WTC11 (cell line): ENCODE results near the gene NRG2. TPM values are rescaled to one million over a fixed set of nuclear protein-coding genes. Genes with fewer than 3 reads are reported as not detected.

Experiments
- ATAC-seq: fragments of 200-7000 bp; cut with Tn5 transposase; 2 replicates; pipeline ENCODE4 v1.10.0; 2021; ENCODE audit warnings: mild to moderate bottlenecking, moderate library complexity
- CTCF ChIA-PET: fragments of 300-600 bp; sonication (Branson Sonifier 250); formaldehyde crosslinking; loops from one replicate; lab custom pipeline; 2021; ENCODE audit warnings: antibody characterized with exemption; lab: Charles Lee
- POLR2A ChIA-PET: fragments of 350-600 bp; sonication (Branson Sonifier 250); formaldehyde crosslinking; loops from one replicate; lab custom pipeline; 2021; ENCODE audit warnings: antibody characterized with exemption; lab: Charles Lee
- DNase-seq: peaks from one replicate; pipeline ENCODE4 v3.0.0; 2021; ENCODE audit warnings: low spot score
- H3K27ac Mint-ChIP-seq: 2 replicates; pipeline ENCODE4 v1.8.0; 2021; ENCODE audit warnings: mixed read lengths
- H3K27me3 Mint-ChIP-seq: 2 replicates; pipeline ENCODE4 v1.8.0; 2021; ENCODE audit warnings: low read depth, mild to moderate bottlenecking, moderate library complexity, mixed read lengths
- H3K36me3 Mint-ChIP-seq: 2 replicates; pipeline ENCODE4 v1.8.0; 2021; ENCODE audit warnings: mixed read lengths
- H3K4me1 Mint-ChIP-seq: 2 replicates; pipeline ENCODE4 v1.8.0; 2022; ENCODE audit warnings: mixed read lengths
- H3K4me3 Mint-ChIP-seq: 2 replicates; pipeline ENCODE4 v1.8.0; 2021; ENCODE audit warnings: mild to moderate bottlenecking, moderate library complexity, mixed read lengths
- H3K9me3 Mint-ChIP-seq: 2 replicates; pipeline ENCODE4 v1.8.0; 2021; ENCODE audit warnings: mixed read lengths
- ESRRA ChIP-seq: sonication (generic); formaldehyde crosslinking; IDR thresholded peaks from 2 replicates; pipeline ENCODE4 v1.8.1; 2022; ENCODE audit warnings: mild to moderate bottlenecking, missing genetic modification reagents, borderline replicate concordance
- ETV6 ChIP-seq: sonication (generic); formaldehyde crosslinking; IDR thresholded peaks from 2 replicates; pipeline ENCODE4 v1.8.1; 2022; ENCODE audit warnings: mild to moderate bottlenecking, missing genetic modification reagents
- FOXK1 ChIP-seq: sonication (generic); formaldehyde crosslinking; IDR thresholded peaks from 2 replicates; pipeline ENCODE4 v1.8.0; 2022; ENCODE audit warnings: mild to moderate bottlenecking, moderate library complexity, missing genetic modification reagents
- GRHL2 ChIP-seq: fragments of 250-450 bp; sonication (Bioruptor Pico); IDR thresholded peaks from 2 replicates; pipeline ENCODE4 v1.8.0; 2022; ENCODE audit warnings: mild to moderate bottlenecking, moderate library complexity; ENCODE audit not compliant: insufficient replicate concordance, severe bottlenecking
- JUN ChIP-seq: sonication (generic); formaldehyde crosslinking; IDR thresholded peaks from 2 replicates; pipeline ENCODE4 v1.8.0; 2023; ENCODE audit warnings: mild to moderate bottlenecking, missing genetic modification reagents
- MXD4 ChIP-seq: fragments of 250-450 bp; sonication (Bioruptor Pico); IDR thresholded peaks from 2 replicates; pipeline ENCODE4 v1.8.0; 2021; ENCODE audit warnings: mild to moderate bottlenecking, moderate library complexity, borderline replicate concordance
- MYBL2 ChIP-seq: sonication (generic); formaldehyde crosslinking; IDR thresholded peaks from 2 replicates; pipeline ENCODE4 v1.8.1; 2023; ENCODE audit warnings: mild to moderate bottlenecking, moderate library complexity, missing genetic modification reagents
- NFATC4 ChIP-seq: fragments of 250-450 bp; sonication (Bioruptor Pico); IDR thresholded peaks from 2 replicates; pipeline ENCODE4 v1.9.0; 2021; ENCODE audit warnings: mild to moderate bottlenecking
- PRRX2 ChIP-seq: fragments of 250-450 bp; sonication (Bioruptor Pico); IDR thresholded peaks from 2 replicates; pipeline ENCODE4 v1.8.0; 2021; ENCODE audit warnings: mild to moderate bottlenecking
- TCF7 ChIP-seq: sonication (generic); formaldehyde crosslinking; IDR thresholded peaks from 2 replicates; pipeline ENCODE4 v1.8.0; 2022; ENCODE audit warnings: mild to moderate bottlenecking, low read depth, missing genetic modification reagents, moderate library complexity
- TEAD1 ChIP-seq: sonication (generic); formaldehyde crosslinking; IDR thresholded peaks from 2 replicates; pipeline ENCODE4 v1.8.0; 2022; ENCODE audit warnings: mild to moderate bottlenecking, missing genetic modification reagents
- TEAD4 ChIP-seq: sonication (generic); formaldehyde crosslinking; IDR thresholded peaks from 2 replicates; pipeline ENCODE4 v1.8.0; 2022; ENCODE audit warnings: mild to moderate bottlenecking, missing genetic modification reagents
- TP53 ChIP-seq: sonication (generic); formaldehyde crosslinking; IDR thresholded peaks from 2 replicates; pipeline ENCODE4 v1.8.1; 2023; ENCODE audit warnings: mild to moderate bottlenecking, missing genetic modification reagents
- ZNF219 ChIP-seq: sonication (generic); formaldehyde crosslinking; IDR thresholded peaks from 2 replicates; pipeline ENCODE4 v1.8.0; 2023; ENCODE audit warnings: missing genetic modification reagents, mild to moderate bottlenecking, borderline replicate concordance
- ZNF232 ChIP-seq: sonication (generic); formaldehyde crosslinking; IDR thresholded peaks from 2 replicates; pipeline ENCODE4 v1.8.0; 2022; ENCODE audit warnings: mild to moderate bottlenecking, missing genetic modification reagents
- ZNF263 ChIP-seq: sonication (generic); formaldehyde crosslinking; IDR thresholded peaks from 2 replicates; pipeline ENCODE4 v1.8.1; 2022; ENCODE audit warnings: low read depth, mild to moderate bottlenecking, moderate library complexity, missing genetic modification reagents
- ZNF396 ChIP-seq: fragments of 250-450 bp; sonication (Bioruptor Pico); IDR thresholded peaks from 2 replicates; pipeline ENCODE4 v1.8.0; 2021; ENCODE audit warnings: mild to moderate bottlenecking, moderate library complexity, borderline replicate concordance
- ZNF671 ChIP-seq: fragments of 250-450 bp; sonication (Bioruptor Pico); IDR thresholded peaks from 2 replicates; pipeline ENCODE4 v1.8.0; 2021; ENCODE audit warnings: mild to moderate bottlenecking
- total RNA-seq: library from RNA; stranded (reverse); gene quantifications from 3 replicates; pipeline ENCODE4 v1.2.3, GENCODE V29; 2021
- TF ChIP-seq, protein P1 (sequence below): sonication (generic); formaldehyde crosslinking; IDR thresholded peaks from 2 replicates; pipeline ENCODE4 v1.8.0; 2022; ENCODE audit warnings: mild to moderate bottlenecking, missing genetic modification reagents
- TF ChIP-seq, protein P2 (sequence below): sonication (generic); formaldehyde crosslinking; IDR thresholded peaks from 2 replicates; pipeline ENCODE4 v1.8.1; 2023; ENCODE audit warnings: mild to moderate bottlenecking, missing genetic modification reagents, borderline replicate concordance
- TF ChIP-seq, protein P3 (sequence below): sonication (generic); formaldehyde crosslinking; IDR thresholded peaks from 2 replicates; pipeline ENCODE4 v1.8.1; 2023; ENCODE audit warnings: mild to moderate bottlenecking, moderate library complexity, missing genetic modification reagents
- TF ChIP-seq, protein P4 (sequence below): sonication (generic); formaldehyde crosslinking; IDR thresholded peaks from 2 replicates; pipeline ENCODE4 v1.8.0; 2022; ENCODE audit warnings: missing genetic modification reagents
- TF ChIP-seq, protein P5 (sequence below): sonication (generic); formaldehyde crosslinking; IDR thresholded peaks from 2 replicates; pipeline ENCODE4 v1.8.0; 2023; ENCODE audit warnings: mild to moderate bottlenecking, missing genetic modification reagents

Gene NRG2
- total RNA-seq, 1 experiment from 2014 or later = 0.44 TPM

DNA sequence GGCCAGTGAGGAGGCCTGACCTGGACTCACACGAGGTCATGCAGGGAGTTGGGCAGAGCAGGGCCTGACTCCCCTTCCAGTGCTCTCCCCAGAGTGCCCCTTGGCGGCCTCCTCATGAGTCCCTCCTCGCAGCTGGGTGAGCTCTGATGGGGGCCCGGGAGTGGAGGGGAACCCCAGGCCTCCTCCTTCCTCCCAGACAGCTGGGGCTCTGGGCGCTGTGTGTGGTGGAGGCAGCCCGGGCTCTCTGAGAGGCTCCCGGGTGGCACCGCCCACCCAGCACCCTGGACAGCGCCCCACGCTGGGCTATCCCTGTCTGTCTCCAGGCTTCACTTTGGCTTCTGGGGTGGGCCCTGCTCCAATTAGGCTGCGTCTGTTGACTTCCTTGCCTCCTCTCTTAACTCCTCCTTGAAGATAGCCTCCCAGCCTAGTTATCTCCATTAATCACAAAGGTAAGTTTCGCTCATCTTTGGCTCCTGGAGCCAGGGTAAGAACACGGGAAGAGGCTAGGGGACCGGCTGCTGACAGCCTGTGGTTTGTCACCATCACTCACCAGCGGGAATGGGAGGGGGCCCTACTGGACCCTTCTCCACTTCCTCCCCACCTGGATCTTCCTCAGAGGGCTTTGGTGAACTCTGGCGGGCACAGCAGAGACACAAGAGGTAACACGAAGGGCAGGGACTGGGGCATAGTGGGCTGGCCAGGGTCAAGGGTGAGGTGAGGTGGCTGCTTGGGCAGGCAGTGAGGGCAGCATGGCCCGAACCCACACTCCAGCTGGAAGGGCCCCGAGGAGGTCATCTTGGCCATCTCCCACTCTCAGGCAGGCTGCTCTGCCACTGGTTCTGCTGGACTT lies 234.4 kb downstream of the NRG2 start:
- no peaks in the 10 kb centered on the region; the same call in 1 of the 2 replicates for H3K27me3 Mint-ChIP-seq
- DNase-seq = peak; percentile 74
- POLR2A ChIA-PET = no interaction called here
- TF ChIP-seq FOXK1 (CRISPR knock-in tag) (0 out of 2 replicates have a peak, but pooled peaks have one; percentile 40), TCF7 (CRISPR knock-in tag) (no peak), TP53 (no peak), JUN (CRISPR knock-in tag) (peak; percentile 64; the same call in 1 of the 2 replicates), NFATC4 (no peak), ZNF232 (CRISPR knock-in tag) (peak; percentile 43; the same call in 1 of the 2 replicates), ESRRA (CRISPR knock-in tag) (no peak), PRRX2 (CRISPR knock-in tag) (no peak), ETV6 (CRISPR knock-in tag) (no peak), GRHL2 (CRISPR knock-in tag) (no peak), MYBL2 (CRISPR knock-in tag) (no peak), ZNF396 (no peak), ZNF219 (CRISPR knock-in tag) (peak; percentile 88; the same call in 1 of the 2 replicates), TEAD4 (peak; percentile 64; the same call in 1 of the 2 replicates), ZNF671 (CRISPR knock-in tag) (no peak), MXD4 (CRISPR knock-in tag) (no peak), ZNF263 (CRISPR knock-in tag) (no peak), TEAD1 (peak; percentile 68; the same call in 1 of the 2 replicates)
- TF ChIP-seq, protein P1, sequence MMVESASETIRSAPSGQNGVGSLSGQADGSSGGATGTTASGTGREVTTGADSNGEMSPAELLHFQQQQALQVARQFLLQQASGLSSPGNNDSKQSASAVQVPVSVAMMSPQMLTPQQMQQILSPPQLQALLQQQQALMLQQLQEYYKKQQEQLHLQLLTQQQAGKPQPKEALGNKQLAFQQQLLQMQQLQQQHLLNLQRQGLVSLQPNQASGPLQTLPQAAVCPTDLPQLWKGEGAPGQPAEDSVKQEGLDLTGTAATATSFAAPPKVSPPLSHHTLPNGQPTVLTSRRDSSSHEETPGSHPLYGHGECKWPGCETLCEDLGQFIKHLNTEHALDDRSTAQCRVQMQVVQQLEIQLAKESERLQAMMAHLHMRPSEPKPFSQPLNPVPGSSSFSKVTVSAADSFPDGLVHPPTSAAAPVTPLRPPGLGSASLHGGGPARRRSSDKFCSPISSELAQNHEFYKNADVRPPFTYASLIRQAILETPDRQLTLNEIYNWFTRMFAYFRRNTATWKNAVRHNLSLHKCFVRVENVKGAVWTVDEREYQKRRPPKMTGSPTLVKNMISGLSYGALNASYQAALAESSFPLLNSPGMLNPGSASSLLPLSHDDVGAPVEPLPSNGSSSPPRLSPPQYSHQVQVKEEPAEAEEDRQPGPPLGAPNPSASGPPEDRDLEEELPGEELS (CRISPR knock-in tag) = peak; percentile 80
- TF ChIP-seq, protein P2, sequence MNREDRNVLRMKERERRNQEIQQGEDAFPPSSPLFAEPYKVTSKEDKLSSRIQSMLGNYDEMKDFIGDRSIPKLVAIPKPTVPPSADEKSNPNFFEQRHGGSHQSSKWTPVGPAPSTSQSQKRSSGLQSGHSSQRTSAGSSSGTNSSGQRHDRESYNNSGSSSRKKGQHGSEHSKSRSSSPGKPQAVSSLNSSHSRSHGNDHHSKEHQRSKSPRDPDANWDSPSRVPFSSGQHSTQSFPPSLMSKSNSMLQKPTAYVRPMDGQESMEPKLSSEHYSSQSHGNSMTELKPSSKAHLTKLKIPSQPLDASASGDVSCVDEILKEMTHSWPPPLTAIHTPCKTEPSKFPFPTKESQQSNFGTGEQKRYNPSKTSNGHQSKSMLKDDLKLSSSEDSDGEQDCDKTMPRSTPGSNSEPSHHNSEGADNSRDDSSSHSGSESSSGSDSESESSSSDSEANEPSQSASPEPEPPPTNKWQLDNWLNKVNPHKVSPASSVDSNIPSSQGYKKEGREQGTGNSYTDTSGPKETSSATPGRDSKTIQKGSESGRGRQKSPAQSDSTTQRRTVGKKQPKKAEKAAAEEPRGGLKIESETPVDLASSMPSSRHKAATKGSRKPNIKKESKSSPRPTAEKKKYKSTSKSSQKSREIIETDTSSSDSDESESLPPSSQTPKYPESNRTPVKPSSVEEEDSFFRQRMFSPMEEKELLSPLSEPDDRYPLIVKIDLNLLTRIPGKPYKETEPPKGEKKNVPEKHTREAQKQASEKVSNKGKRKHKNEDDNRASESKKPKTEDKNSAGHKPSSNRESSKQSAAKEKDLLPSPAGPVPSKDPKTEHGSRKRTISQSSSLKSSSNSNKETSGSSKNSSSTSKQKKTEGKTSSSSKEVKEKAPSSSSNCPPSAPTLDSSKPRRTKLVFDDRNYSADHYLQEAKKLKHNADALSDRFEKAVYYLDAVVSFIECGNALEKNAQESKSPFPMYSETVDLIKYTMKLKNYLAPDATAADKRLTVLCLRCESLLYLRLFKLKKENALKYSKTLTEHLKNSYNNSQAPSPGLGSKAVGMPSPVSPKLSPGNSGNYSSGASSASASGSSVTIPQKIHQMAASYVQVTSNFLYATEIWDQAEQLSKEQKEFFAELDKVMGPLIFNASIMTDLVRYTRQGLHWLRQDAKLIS = 0 out of 2 replicates have a peak, but pooled peaks have one; percentile 28
- TF ChIP-seq, protein P3, sequence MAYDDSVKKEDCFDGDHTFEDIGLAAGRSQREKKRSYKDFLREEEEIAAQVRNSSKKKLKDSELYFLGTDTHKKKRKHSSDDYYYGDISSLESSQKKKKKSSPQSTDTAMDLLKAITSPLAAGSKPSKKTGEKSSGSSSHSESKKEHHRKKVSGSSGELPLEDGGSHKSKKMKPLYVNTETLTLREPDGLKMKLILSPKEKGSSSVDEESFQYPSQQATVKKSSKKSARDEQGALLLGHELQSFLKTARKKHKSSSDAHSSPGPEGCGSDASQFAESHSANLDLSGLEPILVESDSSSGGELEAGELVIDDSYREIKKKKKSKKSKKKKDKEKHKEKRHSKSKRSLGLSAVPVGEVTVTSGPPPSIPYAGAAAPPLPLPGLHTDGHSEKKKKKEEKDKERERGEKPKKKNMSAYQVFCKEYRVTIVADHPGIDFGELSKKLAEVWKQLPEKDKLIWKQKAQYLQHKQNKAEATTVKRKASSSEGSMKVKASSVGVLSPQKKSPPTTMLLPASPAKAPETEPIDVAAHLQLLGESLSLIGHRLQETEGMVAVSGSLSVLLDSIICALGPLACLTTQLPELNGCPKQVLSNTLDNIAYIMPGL (CRISPR knock-in tag) = no peak
- TF ChIP-seq, protein P4, sequence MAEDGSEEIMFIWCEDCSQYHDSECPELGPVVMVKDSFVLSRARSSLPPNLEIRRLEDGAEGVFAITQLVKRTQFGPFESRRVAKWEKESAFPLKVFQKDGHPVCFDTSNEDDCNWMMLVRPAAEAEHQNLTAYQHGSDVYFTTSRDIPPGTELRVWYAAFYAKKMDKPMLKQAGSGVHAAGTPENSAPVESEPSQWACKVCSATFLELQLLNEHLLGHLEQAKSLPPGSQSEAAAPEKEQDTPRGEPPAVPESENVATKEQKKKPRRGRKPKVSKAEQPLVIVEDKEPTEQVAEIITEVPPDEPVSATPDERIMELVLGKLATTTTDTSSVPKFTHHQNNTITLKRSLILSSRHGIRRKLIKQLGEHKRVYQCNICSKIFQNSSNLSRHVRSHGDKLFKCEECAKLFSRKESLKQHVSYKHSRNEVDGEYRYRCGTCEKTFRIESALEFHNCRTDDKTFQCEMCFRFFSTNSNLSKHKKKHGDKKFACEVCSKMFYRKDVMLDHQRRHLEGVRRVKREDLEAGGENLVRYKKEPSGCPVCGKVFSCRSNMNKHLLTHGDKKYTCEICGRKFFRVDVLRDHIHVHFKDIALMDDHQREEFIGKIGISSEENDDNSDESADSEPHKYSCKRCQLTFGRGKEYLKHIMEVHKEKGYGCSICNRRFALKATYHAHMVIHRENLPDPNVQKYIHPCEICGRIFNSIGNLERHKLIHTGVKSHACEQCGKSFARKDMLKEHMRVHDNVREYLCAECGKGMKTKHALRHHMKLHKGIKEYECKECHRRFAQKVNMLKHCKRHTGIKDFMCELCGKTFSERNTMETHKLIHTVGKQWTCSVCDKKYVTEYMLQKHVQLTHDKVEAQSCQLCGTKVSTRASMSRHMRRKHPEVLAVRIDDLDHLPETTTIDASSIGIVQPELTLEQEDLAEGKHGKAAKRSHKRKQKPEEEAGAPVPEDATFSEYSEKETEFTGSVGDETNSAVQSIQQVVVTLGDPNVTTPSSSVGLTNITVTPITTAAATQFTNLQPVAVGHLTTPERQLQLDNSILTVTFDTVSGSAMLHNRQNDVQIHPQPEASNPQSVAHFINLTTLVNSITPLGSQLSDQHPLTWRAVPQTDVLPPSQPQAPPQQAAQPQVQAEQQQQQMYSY (CRISPR knock-in tag) = no peak
- TF ChIP-seq, protein P5, sequence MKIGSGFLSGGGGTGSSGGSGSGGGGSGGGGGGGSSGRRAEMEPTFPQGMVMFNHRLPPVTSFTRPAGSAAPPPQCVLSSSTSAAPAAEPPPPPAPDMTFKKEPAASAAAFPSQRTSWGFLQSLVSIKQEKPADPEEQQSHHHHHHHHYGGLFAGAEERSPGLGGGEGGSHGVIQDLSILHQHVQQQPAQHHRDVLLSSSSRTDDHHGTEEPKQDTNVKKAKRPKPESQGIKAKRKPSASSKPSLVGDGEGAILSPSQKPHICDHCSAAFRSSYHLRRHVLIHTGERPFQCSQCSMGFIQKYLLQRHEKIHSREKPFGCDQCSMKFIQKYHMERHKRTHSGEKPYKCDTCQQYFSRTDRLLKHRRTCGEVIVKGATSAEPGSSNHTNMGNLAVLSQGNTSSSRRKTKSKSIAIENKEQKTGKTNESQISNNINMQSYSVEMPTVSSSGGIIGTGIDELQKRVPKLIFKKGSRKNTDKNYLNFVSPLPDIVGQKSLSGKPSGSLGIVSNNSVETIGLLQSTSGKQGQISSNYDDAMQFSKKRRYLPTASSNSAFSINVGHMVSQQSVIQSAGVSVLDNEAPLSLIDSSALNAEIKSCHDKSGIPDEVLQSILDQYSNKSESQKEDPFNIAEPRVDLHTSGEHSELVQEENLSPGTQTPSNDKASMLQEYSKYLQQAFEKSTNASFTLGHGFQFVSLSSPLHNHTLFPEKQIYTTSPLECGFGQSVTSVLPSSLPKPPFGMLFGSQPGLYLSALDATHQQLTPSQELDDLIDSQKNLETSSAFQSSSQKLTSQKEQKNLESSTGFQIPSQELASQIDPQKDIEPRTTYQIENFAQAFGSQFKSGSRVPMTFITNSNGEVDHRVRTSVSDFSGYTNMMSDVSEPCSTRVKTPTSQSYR (CRISPR knock-in tag) = peak; percentile 24; the same call in 1 of the 2 replicates

More for the DNA sequence above, 234.4 kb downstream of the NRG2 start:
- H3K36me3 Mint-ChIP-seq = no peaks in the 10 kb centered on the region
- no peaks in the 10 kb centered on the region for H3K9me3 Mint-ChIP-seq
- H3K4me3 Mint-ChIP-seq = no peak overlapping the region
- no peaks in the 10 kb centered on the region for H3K4me1 Mint-ChIP-seq
- ATAC-seq = peak; percentile 94
- CTCF ChIA-PET = interaction anchor here (0.6 to 2.0 kb wide), 4 partner anchors 15 to 160 kb away, joined by 3 to 9 read pairs (median 4); no protein-coding TSS in a partner anchor
- no peak overlapping the region for H3K27ac Mint-ChIP-seq
